DMS53 treated with DMSO at 0.1 percent for 48 hours (cell line): Measurements from ENCODE around the gene CLCN6.

ENCODE experiments used
- DNase-seq: peaks from one replicate; lab custom pipeline; 2025; ENCODE audit not compliant: unreplicated experiment; lab: John Stamatoyannopoulos, UW

The CLCN6 gene

GRCh38 chr1:11779715-11780379, 26.1 kb upstream of the CLCN6 start:
- DNase-seq, result no peak

GRCh38 chr1:11780380-11781147, 25.4 kb upstream of the CLCN6 start:
- DNase-seq, result no peak

- no peak for DNase-seq
Measured at GRCh38 chr1:11781297-11781696, 24.7 kb upstream of the CLCN6 start.

- no peak for DNase-seq
Measured at GRCh38 chr1:11782127-11782708, 23.8 kb upstream of the CLCN6 start.

GRCh38 chr1:11783556-11783955, 22.4 kb upstream of the CLCN6 start:
- no peak for DNase-seq

- DNase-seq, result no peak
Measured at GRCh38 chr1:11784256-11784992, 21.6 kb upstream of the CLCN6 start.

DNA sequence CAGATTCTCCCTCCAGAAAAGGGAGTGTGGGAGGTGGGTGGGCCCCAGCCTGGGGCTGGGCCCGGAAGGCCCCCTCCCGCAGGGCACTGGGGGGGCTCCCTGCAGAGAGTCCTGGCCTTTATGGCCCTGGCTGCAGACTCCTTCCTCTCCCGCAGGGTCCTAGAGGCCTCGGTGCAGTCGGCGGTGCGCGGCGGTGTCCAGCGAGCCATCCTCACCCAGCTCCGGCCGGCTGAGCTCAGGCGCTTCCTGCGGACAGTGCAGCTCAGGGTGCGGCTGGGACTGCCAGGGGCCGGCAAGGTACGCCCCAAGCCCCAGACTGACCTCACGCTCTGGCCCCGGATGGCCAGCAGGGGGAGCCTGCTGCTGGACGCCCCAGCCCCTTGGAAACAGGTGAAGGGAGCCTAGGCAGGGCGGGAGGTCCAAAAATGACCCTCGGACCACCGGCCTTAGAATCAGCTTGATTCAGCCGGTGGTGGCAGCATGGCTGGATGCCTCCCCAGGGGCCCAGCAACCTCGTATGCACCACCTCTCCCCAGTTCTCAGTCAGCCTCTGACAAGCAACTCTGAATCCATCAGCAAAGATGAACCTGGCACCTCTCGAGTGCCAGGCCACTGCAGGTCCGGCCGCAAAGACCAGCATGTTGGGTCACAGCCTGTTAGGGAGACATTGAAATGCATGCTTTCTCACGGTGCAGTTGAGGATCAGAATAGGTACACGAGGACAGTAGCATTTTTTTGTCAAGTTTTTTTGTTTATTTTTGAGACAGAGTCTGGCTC, 20.8 kb upstream of the CLCN6 start:
- peak; percentile 42 for DNase-seq

- no peak for DNase-seq
Measured at GRCh38 chr1:11786168-11786567, 19.8 kb upstream of the CLCN6 start.

DNA sequence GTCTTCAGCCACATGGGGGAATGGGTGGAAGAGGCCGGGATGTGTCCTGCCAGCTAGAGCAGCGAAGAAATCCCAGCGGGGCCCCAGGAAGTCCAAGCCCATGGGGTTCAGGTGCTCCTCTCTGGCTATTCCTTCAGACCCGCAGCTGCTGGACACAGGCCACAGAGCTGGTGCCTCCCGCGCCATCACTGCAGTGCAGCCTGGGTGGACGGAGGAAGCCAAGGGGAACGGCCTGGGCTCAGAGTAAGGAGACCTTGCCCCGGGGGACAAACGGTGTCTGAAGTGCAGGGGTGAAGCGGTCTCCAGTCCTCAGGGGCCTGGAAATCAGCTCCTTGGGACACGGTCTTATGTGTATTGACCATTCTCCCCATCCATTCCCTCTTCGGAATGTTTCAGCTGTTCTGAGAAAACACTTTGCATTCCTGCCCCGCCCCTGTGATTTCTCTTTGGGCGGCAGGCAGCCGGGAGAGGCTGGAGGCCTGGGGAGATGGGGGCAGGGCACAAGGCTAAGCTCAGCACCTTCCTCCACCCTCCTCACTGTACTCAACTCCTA, 18.7 kb upstream of the CLCN6 start:
- DNase-seq, result no peak

DNA sequence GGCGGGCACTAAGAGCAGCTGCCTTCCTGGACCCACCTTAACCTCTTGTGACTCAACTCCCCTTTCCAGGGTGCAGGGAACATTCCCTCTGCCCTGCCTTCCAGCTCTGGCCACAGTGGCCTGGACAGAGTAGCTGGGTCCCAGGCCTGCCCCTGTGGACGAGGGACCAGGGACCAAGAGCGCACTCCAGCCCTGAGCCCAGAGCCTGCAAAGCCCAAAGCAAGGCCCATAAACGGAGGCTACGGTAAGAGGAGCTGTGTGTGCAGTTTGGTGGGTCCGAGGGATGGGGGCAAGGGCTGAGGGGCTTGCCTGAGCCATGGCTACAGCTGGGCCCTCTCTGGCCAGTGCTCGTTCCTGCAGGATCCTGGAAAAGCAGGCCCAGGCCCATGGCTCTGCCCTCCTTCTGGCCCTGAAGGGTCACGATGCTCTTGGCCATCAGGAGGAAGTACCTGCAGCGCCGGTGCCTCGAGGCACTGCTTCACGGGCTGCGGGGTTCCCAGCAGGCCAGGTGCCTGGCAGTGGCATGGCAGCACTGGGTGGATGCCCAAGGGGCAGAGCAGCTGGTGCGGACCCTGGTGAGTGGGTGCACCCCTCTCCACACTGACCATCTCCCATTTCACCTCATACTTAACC, 18.1 kb upstream of the CLCN6 start:
- no peak for DNase-seq

DNA sequence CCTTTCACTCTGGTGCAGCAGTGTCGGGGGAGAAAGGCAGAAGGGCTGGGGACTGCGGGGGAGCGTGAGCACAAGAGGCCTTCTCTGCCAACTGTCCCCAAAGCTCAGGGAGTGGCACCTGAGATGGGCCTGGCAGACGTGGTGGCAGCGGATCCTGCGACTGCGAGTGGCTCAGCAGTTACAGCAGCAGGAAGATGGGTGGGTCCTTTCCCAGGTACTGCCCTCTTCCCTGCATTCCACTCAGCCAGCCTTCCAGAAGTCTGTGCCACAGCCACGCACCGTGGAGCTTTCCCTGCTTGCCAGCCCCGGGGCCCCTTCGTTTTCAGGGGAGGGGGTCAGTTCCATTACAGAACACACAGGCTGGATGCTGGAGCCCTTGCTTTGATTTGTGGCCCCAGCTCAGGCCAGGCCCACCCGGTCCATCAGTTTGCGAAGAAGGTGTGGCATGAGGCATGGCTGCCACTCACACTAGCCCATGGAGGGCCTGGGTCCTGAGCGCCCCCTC, 17.4 kb upstream of the CLCN6 start:
- no peak for DNase-seq

DNA sequence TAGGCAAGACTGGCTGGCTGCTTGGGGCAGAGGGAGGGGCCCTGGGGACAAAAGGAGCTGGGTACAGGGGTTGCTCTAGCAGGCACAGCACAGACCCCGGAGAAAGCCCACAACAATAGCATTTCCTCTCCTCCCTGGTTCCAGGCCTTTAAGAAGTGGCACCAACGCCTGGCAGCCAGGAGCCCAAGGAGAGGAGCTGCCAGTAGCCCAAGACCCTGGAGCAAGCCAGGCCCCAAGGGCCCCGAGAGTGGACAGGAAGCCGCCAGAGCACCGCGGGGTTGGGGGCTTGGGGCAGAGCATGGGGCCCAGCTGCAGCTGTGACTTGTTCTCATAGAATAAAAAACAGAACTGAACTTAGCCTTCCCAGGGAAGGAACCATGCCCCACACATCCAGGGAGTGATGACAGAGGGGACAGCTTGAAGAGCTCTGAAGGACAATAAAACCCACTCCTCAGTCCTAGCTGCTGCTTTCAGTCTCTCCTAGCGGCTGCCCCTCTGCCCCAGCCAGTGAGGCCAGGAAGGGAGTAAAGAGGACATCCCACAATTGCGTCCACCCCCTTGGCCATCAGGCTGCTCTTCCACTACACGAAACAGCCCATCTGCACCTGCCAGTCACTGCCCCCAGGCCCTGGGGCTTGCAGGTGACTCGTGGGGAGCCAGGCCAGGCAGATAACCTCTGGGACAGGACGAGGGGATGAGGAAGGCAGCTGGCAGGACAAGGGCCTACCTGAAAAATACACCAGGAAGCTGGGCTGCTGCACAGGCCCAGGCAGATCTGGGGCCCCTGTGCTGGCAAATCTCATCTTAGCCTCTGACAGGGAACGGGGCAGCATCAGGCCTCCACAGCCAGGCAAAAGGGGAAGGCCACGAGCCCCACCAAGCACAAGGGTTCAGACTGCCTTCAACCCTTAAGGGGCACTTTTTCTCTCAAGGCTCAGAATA, 16.6 kb upstream of the CLCN6 start:
- DNase-seq, result no peak

DNA sequence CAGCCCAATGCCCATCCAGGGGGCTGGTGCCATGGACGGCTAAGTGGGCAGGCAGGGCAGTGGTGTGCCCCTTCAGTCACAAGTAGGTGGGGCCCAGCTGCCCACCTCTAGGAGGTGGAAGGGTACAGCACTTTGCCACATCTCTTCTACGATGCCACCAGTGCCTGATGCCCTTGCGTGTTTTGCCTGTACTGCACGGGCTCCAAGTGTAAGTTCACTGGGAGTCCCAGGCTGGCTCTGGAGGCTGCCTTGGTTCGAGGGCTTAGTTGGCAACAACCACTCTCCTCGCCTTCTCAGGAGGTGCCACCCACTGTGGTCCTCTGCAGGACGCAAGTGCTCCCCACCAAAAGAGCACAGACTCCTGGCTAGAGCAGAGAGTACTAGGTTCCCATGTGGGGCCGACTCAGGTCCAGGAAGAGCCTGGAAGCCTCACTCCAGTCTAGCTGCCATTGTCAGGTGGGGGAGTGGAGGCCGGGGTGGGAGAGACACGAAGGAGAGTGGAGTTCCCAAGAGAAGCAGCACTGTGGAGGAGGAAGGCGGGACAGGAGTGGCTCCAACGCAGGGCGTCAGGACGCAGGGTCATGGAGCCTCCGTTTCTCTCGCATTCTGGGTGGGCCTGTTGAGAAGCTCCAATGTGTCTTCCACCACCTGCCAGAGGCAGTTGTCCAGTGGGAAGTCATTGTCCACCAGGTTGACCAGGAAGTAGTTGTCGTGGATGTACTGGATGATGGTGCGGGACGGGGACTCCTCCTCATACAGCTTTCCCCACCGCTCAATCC, 15.7 kb upstream of the CLCN6 start:
- DNase-seq, result no peak

DNA sequence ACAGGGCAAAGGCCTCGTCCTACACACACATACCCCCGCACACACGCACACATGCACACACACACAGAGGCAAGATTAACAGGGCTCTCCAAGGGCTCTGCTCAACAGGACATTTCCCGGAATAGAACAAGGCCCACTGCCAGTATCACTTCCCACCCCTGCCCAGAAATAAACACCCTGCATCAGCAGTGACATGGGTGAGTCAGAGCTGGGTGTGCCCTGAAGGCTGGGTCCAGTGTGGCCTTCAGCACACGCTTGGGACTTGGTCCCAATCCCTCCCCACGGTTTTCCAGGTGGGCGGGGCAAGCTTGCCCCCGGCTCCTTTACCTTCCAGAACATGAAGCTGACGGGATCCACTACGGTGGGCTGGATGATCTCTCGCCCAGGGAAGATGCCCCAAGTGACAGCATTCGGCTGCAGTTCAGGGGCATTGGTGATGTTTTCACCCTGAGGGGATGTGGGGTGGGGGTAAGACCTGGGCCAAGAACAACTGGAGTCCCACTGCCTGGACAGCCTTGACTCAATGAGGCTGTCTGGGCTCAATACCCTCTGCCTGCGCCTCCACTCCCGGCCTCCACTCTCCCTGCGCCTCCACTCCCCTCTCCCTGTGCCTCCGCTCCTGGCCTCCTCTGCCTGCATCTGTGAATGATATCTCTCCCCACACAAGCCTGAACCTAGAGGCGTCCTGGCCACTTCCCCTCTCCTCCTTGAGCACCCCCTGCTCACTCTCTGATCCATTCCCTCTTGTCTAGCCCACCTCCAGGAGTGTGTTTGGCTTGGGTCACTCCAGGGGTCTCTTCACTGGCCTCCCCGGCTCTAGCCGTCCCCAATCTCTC, 14.9 kb upstream of the CLCN6 start:
- DNase-seq, result no peak

DNA sequence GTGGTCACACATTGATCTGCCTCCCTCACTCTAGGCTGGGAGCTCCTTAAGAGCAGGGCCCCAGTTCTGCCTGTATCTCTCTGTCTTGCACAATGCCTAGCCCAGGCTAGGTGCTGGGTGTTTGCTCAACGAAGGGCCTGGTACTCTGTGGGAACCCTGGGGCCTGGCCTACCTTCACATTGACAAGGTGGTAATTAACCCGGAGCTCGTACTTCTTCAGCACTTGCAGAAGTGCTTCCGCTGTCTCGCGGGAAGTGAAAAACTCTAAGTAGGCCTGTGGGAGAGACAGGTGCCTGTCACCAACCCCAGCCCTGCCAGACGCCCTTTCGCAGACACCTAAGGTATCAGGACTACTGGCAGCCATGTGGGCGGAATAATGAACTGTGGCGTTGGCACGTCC, 13.9 kb upstream of the CLCN6 start:
- DNase-seq, result no peak

GRCh38 chr1:11793819-11794218, 12.2 kb upstream of the CLCN6 start:
- no peak for DNase-seq
